Loucy (cell line): ENCODE results near the gene COX8C.

Source experiments
- H2AFZ ChIP-seq: fragments of 200-600 bp; sonication (generic); 2 replicates; pipeline ENCODE4 v1.6.0; 2016; ENCODE audit warnings: antibody characterized with exemption, mild to moderate bottlenecking, low read length, moderate library complexity
- H3F3A ChIP-seq: fragments of 200-600 bp; 2 replicates; pipeline ENCODE4 v1.6.0; 2016; ENCODE audit warnings: antibody characterized with exemption, low read depth, mild to moderate bottlenecking
- H3K27me3 ChIP-seq: fragments of 200-600 bp; sonication (generic); 2 replicates; pipeline ENCODE4 v1.6.1; 2014; ENCODE audit warnings: low read length, mild to moderate bottlenecking; ENCODE audit not compliant: insufficient read depth, poor library complexity, severe bottlenecking
- H3K36me3 ChIP-seq: fragments of 200-600 bp; sonication (generic); 2 replicates; pipeline ENCODE4 v1.6.1; 2016; ENCODE audit warnings: low read length; ENCODE audit not compliant: insufficient read depth
- H3K4me1 ChIP-seq: fragments of 200-600 bp; sonication (generic); 2 replicates; pipeline ENCODE4 v1.5.1; 2014; ENCODE audit warnings: low read length, mild to moderate bottlenecking; ENCODE audit not compliant: insufficient read depth, poor library complexity, severe bottlenecking
- H3K4me2 ChIP-seq: fragments of 200-600 bp; sonication (generic); 2 replicates; pipeline ENCODE4 v1.6.0; 2014; ENCODE audit warnings: antibody characterized with exemption, low read length, low read depth, mild to moderate bottlenecking; ENCODE audit not compliant: poor library complexity, severe bottlenecking
- H3K4me3 ChIP-seq: fragments of 200-600 bp; sonication (generic); 2 replicates; pipeline ENCODE4 v1.5.1; 2014; ENCODE audit warnings: low read length, mild to moderate bottlenecking, mixed read lengths; ENCODE audit not compliant: poor library complexity, severe bottlenecking
- H3K79me2 ChIP-seq: fragments of 200-600 bp; sonication (generic); 2 replicates; pipeline ENCODE4 v1.6.1; 2014; ENCODE audit warnings: low read length; ENCODE audit not compliant: insufficient read depth
- H3K9ac ChIP-seq: fragments of 200-600 bp; sonication (generic); 2 replicates; pipeline ENCODE4 v1.6.0; 2014; ENCODE audit warnings: mild to moderate bottlenecking, low read depth, low read length, moderate library complexity; ENCODE audit not compliant: poor library complexity, severe bottlenecking
- H3K9me2 ChIP-seq: fragments of 200-600 bp; sonication (generic); replicated peaks from 2 replicates; pipeline ENCODE4 v1.6.1; 2016; ENCODE audit warnings: low read depth, low read length, mixed read lengths
- H3K9me3 ChIP-seq: fragments of 200-600 bp; sonication (generic); 2 replicates; pipeline ENCODE4 v1.6.1; 2014; ENCODE audit warnings: mild to moderate bottlenecking, antibody characterized with exemption, low read length, low read depth; ENCODE audit not compliant: insufficient read depth
- H4K20me1 ChIP-seq: fragments of 200-600 bp; sonication (generic); 2 replicates; pipeline ENCODE4 v1.6.0; 2014; ENCODE audit warnings: antibody characterized with exemption, low read length, mild to moderate bottlenecking; ENCODE audit not compliant: insufficient read depth, poor library complexity, severe bottlenecking
- CTCF ChIP-seq: fragments of 200-600 bp; sonication (generic); conservative IDR thresholded peaks from 2 replicates; pipeline ENCODE4 v1.5.1; 2014; ENCODE audit warnings: mild to moderate bottlenecking, antibody characterized with exemption, low read length
- EZH2phosphoT487 ChIP-seq: fragments of 200-600 bp; IDR thresholded peaks from 2 replicates; pipeline ENCODE4 v1.6.1; 2018; ENCODE audit warnings: antibody characterized with exemption, mild to moderate bottlenecking, moderate library complexity, borderline replicate concordance

COX8C gene

GRCh38 chr14:93323600-93324174 lies 23.3 kb upstream of the COX8C start:
- Histone ChIP-seq H3K4me1 (peaks cover 47% of the 10 kb centered on the region), H4K20me1 (peaks cover 95% of the 10 kb centered on the region)

GRCh38 chr14:93326196-93326595 lies 20.8 kb upstream of the COX8C start:
- no peak overlapping the region for H3K9ac ChIP-seq
- peaks cover 100% of the 10 kb centered on the region for H3K79me2 ChIP-seq
- H3K9me2 ChIP-seq = no peaks in the 10 kb centered on the region
- peak overlapping the region; percentile 32 for H3K4me2 ChIP-seq
- H3F3A ChIP-seq = no peaks in the 10 kb centered on the region
- H3K4me3 ChIP-seq = no peak overlapping the region
- no peaks in the 10 kb centered on the region for H3K27me3 ChIP-seq
- no peak overlapping the region for H2AFZ ChIP-seq
- TF ChIP-seq CTCF (no peak), EZH2phosphoT487 (no peak)
- peaks cover 94% of the 10 kb centered on the region for H4K20me1 ChIP-seq
- peaks cover 28% of the 10 kb centered on the region for H3K36me3 ChIP-seq
- no peaks in the 10 kb centered on the region for H3K9me3 ChIP-seq
- H3K4me1 ChIP-seq = peaks cover 45% of the 10 kb centered on the region

More at GRCh38 chr14:93323600-93324174, 23.3 kb upstream of the COX8C start:
- H3K9ac ChIP-seq = no peak overlapping the region
- peaks cover 100% of the 10 kb centered on the region for H3K79me2 ChIP-seq
- no peaks in the 10 kb centered on the region for H3K27me3 ChIP-seq
- no peaks in the 10 kb centered on the region for H3K9me3 ChIP-seq
- H3K4me2 ChIP-seq = peak overlapping the region; percentile 23
- H3F3A ChIP-seq = peaks cover 6% of the 10 kb centered on the region; the same call in 1 of the 2 replicates
- no peak overlapping the region for H2AFZ ChIP-seq
- no peak for TF ChIP-seq EZH2phosphoT487
- TF ChIP-seq CTCF = no peak
- no peak overlapping the region for H3K4me3 ChIP-seq
- no peaks in the 10 kb centered on the region for H3K9me2 ChIP-seq
- H3K36me3 ChIP-seq = peaks cover 28% of the 10 kb centered on the region

- Histone ChIP-seq H3K36me3 (peaks cover 13% of the 10 kb centered on the region; the same call in 1 of the 2 replicates), H3K9me2 (no peaks in the 10 kb centered on the region), H3K4me3 (peak overlapping the region; percentile 93), H3K4me2 (peak overlapping the region; percentile 82), H3K9ac (peak overlapping the region; percentile 96), H3K79me2 (peaks cover 97% of the 10 kb centered on the region), H3K27me3 (no peaks in the 10 kb centered on the region), H4K20me1 (peaks cover 81% of the 10 kb centered on the region), H2AFZ (no peak overlapping the region), H3F3A (no peaks in the 10 kb centered on the region), H3K9me3 (no peaks in the 10 kb centered on the region), H3K4me1 (peaks cover 37% of the 10 kb centered on the region)
- TF ChIP-seq EZH2phosphoT487 (no peak), CTCF (no peak)
These were observed 18.4 kb upstream of the COX8C start for GRCh38 chr14:93328546-93328945.
